Measurements from ENCODE around the gene ZBTB38. TPM values are rescaled to one million over a fixed set of nuclear protein-coding genes. Genes with fewer than 3 reads are reported as not detected.

Gene ZBTB38
- total RNA-seq, 1 experiment from 2014 or later, result 22.9 TPM

DNA sequence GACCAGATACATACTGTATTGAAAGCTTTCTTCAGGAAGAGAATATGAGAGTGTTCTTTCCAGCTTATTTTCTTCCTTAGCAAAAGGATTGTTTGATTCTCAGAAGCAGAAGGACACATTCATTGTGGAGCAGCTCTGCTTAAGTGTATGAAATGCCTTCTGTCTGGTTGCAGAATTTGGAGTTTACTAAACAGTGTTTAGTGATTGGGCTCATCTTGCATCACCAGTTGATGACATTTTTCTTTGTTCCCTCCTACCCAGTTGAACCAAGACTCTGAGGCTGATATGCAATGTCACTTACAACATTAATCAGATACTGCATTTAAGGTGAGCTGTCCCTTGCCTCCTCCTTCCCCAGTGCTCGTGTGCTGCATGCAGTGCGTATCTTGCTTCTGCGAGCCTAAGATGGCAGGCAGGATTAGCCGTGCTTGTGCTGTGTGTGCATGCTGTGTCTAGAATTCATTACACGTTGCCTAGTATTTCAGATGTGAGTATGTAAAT, 18.4 kb downstream of the ZBTB38 start:
- DNase-seq (ENCODE audit: low spot score), result no peak

DNA sequence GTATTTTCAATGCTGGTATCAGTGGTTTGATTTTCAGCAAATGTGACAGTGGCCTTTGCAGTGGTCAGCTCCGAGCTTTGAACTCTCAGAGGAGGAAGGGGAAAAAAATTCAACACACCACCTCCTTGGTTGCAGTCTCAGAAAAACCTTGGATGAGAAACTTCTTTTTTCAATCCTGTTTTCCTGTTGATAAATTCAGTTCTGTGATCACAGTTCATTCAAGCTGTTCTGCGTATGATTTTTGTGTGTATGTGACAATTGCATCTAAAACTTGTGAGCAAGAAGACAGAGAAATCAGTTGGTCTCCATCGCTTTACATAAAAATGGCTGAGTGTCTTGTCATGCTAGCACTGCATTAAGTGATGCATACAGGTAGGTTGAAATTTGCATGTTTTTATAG, 19.2 kb downstream of the ZBTB38 start:
- DNase-seq (ENCODE audit: low spot score), result no peak

DNA sequence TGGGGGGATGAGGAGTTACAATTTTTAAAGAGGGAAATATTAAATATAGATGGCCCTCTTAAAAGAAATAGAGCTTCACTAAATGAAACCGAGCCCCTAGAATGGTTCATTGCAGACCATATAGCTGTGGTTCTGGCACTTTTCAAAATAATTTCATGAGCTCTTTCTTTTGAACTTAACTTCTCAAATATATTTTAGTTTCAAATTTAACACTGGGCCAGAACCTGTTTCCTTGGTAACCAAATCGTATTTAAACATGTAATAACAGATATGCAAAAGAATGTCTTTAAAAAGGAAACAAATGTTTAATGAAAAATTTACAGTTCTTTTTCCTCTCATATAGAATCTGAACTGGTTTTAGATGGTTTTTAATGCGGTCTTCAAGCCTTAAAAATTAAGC, 20.1 kb downstream of the ZBTB38 start:
- DNase-seq (ENCODE audit: low spot score), result no peak

DNA sequence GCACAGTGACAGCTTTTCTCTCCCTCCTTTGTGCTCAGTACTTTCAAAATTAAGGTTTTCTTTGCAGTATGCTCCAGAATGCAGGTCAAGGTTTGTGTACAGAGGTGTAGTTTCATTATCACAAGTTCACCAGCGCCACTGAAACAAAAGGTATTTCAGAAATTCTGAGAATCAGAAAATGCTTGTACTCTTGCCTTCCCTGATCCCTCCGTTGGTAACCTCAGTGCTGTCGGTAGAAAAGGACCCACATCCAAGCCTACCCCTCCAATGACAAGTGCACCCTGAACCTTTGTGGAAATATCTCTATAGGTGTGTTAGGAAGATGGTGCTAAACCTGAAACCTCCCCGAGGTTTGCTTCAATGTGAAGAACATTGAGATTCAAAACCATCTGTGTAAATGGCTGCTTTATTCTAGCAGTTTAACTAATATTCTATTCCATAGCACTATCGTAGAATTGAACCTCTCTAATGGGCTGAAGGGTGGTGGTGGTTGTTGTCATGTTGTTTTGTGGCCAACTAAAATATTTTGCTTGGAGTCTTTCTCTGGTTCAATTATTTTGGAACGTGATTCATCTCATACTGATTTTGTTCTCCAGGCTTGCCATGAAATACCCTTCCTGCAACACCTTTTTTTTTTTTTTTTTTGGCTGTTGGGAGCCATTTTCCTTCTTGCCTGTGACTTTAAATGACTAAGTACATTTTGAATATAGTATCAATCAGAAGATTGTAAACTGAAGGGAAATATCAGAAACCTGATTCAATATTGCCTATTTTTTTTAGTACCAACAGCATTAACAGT, 20.7 kb downstream of the ZBTB38 start:
- no peak for DNase-seq (ENCODE audit: low spot score)

DNA sequence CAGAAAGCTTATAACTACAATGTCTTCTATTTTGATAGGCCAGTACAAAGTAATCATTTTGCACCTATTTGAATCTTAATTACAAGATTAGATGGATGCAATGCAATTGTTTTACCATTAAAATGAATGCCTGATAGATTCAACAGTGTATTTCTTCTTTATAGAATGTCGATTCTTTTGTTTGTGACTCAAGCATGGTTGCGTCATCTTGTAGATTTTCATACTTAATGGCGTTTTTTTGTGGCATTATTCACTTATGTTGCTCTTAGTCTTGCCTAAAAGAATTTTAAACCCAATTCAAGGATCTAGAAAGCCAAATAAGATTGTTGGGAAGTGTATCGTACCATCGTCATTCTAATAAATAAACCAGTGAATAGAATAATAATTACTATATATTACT, 21.4 kb downstream of the ZBTB38 start:
- no peak for DNase-seq (ENCODE audit: low spot score)

DNA sequence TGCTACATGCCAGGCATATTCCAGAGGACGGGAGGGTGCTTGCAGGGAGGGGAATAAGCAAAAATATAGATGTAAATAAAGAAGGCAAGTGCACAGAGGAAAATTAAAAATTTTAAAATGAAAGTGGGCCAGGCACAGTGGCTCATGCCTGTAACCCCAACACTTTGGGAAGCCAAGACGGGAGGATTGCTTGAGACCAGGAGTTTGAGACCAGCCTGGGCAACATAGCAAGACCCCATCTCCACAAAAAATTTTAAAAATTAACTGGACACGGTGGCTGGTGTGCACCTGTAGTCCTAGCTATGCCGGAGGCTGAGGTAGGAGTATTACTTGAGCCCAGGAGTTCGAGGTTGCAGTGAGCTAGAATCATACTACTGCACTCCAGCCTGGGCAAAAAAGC, 22.4 kb downstream of the ZBTB38 start:
- no peak for DNase-seq (ENCODE audit: low spot score)

DNA sequence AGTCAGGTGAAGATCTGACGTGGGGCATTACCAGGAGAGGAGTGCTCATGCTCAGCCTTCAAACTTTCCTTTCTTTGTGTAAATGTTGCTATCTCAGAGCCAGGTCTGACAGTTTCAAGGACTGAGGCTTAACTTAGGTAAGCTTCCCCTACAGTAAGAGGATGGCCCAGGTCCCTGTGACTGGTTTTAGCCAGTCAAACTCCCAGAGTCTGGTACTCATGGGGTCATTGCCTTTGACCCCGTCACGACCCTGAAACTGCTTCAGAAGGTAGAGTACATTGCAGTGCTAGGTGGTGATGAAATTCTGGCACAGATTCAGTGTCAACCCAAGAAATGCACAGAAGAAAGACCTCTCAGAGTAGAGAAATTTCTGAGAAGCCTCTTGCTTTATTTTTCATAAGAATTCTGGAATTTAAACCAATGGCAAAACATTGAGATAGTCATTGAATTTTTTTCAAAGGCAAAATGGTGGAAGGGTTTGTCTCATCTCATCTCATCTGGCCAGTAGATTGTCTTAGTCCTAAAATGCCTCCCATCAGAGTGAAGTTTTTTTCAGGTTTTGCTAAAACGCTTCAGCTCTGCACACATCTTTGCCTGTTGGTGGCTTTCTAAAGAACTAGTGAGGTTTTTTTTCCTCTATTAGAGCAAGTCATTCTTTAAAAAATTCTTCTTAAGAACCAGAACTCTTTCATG, 23.1 kb downstream of the ZBTB38 start:
- no peak for DNase-seq (ENCODE audit: low spot score)

DNA sequence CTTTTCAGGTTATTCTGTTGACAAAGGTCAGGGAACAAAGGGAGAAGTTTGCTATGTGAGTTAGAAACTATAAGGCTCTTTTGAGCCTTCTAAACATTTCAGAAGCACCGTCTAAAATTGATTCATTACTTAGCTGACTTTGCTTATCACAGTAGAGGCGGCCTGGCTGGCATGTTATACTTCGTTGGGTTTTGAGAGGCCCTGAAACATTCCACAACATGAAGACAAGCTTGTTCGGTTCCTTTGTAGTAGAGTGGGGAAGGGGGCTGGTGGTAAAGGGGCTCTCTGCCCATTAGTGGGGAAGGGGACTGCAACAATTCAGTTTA, 23.6 kb downstream of the ZBTB38 start:
- no peak for DNase-seq (ENCODE audit: low spot score)

DNA sequence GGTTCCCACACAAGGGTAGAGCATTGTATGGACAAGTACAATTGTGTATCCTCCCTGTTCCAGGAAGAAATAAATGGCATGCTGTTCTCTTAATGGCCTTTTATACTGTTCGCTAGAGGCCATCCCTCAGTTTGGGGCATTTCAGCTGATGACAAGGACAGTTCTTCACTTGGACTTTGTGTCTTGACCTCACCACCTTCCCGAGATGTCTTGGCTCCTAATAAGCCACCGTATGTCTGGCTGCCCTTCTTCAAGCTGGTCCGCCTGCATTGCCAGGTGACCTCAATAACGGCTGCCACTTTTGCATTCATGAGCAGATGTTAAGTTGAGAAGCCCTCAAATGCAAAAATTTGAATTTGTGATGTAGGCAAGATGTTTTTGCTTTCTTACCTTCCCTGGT, 24.1 kb downstream of the ZBTB38 start:
- no peak for DNase-seq (ENCODE audit: low spot score)

DNA sequence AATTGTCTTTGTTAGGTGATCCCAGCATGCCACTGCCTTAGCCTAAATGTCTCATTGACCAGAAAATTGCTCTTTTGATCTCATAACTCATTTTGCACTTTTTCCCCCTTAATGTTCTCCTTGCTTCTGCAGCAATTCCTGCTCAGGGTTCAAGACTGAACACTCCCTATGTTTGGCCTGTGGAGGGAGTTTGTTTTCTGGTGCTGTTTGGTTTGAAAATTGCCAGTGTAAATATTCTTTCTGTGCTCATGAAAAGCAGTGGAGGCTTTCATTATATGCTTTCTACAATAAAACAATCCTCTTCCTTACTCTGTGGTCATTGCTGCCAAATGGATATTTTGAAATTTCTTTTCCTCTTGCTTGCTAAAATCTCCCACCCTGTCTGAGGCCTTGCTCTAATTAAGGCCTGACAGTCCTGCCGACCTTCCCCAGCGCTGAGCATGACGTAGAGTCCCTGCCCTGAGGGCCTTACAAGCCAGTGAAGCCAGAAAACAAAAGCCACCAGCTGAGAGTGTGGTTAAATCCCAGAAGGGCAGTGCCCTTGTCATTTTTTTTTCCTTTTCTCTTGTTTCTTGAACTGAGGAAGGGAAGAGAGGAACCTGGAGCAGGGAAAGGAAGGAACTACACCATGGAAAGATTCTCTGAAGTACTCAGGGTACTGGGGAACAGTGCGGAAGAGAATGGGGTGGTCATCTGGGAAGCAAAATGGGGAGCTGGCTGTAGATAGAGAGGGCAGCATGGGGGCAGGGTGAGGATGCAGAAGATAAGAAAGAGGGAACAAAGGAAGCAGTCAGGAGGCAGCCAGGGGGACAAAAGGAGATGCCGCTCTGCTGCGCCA, 24.8 kb downstream of the ZBTB38 start:
- DNase-seq (ENCODE audit: low spot score), result no peak

DNA sequence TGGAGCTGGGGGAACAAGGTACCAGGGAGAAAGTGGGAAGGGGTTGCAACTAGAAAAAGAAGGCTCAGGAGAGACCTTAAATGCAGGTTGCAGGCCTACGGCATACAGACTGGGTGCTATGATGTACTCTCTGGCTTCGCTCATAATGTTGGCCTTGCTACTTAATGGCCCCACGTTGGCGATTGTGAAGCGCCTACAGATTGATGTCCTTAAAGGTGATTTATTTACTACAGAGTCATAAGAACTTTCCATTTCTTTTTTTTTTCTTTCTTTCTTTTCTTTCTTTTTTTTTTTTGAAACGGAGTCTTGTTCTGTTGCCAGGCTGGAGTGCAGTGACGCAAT, 25.4 kb downstream of the ZBTB38 start:
- DNase-seq (ENCODE audit: low spot score), result no peak

DNA sequence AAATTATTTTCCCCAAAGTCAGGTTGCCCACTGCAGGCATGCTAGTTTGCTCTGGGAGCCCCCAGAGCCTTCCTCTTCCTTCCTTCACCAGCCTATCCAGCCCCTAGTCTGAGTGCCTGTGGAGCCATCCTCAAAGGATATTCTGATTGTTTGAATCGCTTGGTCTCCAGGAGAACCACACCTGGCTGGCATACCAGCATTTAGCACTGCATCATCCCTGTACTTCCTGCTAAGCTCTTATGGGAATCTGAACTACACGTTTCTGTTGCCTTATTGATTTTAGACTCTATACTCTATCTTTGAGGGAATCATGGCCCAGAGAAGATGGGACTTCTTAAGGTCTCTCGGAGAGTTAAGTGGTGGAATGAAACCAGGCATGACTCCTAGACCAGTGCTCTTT, 26.3 kb downstream of the ZBTB38 start:
- DNase-seq (ENCODE audit: low spot score), result no peak

DNA sequence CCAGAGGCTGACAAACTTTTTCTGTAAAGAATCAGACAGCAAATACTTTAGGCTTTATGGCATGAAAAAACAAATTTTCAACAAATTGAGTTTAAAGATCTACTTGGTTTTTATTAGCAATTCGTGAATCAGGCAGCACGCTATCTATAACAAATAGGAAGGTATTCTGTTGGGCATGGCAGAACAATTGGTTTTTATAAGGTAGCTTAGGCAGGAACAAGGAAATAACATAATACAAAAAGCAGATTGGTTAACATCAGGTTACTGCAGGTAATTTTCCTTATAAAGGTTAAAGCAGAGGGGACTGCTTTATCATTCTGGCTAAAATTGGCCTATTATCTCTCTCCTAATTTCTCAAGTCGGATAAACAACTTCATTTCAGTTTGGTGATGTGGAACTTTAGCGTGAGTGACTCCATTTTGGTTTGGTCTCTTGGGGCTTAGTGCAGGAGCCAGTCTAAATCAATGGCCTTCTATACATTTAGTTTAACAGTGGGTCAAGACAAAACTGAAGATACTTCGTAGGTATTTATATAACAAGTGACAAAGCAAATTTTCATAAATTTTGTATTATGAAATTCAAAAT, 26.8 kb downstream of the ZBTB38 start:
- no peak for DNase-seq (ENCODE audit: low spot score)

DNA sequence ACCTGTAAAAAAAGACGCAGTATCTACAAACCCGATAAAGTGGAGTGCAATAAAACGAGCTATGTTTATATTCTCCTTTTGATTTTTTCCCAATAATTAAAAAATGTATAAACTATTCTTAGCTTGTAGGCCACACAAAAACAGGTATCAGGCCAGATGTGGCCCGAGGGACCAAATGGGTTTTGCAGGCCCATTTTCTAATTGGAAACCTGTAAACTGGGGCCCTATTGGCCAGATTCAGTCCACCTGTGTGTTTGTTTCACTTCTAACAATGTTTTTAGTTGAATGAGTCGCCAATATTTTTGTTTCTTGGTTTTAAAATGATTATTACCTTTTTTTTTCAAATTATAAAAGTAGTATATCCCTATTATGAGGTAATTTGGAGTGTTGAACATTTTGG, 29.7 kb downstream of the ZBTB38 start:
- no peak for DNase-seq (ENCODE audit: low spot score)

DNA sequence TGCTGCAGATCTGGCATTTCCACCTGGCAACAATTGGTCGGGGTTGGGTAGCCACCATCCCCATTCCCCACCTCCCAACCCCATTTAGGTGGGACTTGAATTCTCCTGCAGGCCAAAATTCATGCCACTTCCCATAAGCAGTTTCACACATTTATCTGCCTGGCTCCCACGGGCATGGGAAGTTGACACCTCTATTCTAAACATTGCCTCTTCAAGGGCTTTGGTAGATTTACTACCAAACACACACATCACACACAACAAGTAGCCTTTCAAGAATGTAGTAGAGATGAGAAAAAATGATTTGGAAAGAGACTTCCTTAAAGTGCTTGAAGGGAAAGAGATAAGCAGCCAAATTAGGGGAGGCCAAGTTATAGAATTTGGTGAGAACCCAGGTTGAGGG, 30.9 kb downstream of the ZBTB38 start:
- DNase-seq (ENCODE audit: low spot score), result no peak

DNA sequence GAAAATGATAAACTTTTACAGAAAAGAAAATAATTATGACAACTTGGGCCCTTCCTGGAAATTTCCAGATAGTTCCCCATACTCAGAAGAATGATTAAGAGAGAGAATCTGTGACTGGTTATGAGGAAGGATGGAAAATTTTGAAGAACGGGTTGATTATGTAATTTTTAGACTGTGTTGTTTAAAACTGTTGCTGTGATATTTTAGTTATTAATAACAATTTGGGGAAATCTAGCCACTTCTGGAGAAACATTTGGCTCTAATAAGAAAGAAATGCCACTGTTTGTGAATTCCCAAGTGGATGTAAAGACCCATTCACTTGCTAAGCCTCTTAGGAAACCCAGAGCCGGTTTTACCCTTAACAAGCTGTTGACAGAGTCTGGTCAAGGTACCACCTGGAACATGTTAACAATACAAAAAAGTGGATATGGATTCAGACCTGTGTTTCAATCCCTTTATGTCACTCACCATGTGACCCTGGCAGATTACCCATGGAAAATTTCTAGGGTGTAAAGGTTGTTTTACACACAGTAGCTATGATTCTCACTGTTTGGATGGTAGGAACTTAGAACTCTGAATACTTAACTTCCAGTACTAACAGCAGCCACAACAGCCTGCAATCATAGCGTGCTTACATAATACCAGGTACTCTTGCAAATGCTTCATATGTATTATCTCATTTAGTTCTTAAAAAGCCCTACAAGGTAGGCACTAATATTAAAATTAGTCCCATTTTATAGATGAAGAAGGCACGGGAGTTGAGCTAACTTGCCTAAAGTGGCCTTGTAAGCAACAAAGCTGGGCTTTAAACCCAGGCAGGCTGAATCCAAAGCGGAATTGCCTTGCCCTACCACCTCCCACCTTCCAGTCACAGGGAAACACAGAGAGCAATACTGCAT, 32.0 kb downstream of the ZBTB38 start:
- DNase-seq (ENCODE audit: low spot score), result no peak

DNA sequence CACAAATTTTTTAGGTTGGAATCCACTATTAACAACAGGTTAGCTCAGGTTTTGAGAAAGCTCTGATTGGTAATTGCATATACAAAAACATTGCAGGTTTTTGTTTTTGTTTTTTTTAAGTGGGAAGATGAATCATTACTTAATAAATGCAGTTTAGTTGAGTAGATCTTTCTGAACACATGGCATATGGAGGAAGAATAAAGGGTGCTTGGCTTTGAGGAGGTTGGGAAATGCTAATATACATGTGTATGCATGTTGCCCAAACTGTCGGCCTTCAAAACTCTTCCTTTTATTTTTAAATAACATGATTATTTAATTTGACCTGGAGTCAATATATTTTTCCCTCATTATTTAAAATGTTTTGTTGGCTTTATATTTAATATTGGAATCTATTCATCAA, 32.8 kb downstream of the ZBTB38 start:
- DNase-seq (ENCODE audit: low spot score), result no peak

DNA sequence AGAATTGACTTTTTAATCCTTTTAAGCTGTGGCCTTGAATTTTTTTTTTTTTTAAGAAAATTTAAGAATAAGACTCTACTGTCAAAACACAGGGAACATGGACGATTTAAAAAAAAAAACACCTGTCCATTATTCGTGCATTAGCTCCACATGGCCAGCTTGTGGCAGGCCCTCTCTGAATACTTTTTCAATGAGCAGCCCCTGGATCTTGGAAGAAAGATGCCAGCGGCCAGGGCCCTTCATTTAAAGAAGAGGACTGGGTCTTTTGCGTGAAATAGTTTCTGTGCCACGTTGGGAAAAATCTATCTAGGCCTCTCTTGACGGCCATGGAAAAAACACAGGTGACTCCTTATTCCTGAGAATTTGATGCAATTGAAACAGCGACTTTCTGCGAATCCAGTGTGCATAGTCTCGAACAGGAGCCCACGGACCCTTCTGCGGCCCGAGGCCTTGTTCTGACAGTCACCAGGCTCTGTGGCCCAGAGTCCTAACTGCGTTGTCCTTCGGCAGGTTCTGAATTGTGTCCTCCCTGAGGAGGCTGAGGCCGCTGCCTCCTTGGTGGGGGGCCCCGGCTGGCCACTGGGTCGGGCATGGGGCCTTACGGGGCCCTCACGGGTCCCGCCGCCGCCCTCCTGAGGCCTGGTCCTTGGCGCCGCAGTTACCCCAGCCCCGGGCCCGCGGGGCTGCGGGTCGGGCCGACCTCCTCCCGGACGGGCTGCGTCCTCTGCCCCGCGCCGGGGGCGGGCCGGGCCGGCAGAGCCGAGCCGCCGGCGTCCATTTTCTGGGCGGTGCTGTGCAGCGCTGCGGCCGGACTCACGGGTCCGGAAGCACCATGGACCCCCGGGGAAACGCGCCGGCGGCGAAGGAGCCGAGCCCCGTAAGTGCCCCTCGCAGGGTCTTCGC, 33.5 kb downstream of the ZBTB38 start:
- DNase-seq (ENCODE audit: low spot score), result peak; percentile 40

DNA sequence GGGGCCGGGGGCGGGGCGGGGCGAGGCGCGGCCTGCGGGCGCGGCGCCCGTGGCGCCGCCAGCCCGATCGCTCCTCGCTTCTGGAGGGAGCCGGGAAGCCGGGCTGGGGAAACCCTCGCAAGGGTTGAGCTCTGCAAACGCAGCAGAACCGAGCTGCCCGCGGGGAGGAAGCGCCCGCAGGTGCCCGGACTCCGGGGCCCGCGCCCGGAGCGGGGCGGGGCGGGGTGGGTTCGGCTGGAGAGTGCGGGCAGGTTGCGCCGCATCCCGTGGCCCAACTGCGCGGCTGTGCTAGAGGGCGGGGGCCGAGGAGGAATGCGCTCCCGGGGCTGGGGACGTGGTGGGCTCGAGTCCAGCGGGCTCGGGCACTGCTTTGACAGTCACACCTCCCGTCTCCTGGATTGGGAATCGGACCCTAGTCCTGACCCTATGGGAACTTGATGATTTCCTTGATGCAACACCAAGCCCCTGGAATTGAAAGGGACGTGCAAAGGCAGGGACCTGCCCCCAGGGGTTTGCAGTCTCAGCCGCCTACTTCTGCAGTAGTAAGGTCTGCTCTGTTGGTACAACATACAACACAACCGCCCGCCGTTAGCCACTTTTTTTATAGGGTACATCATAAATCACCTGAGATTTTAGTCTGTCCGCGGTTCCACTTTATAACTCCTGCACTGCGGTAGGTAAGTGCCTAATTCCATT, 34.3 kb downstream of the ZBTB38 start:
- peak; percentile 43 for DNase-seq (ENCODE audit: low spot score)
